RWPE2 (cell line): ENCODE data around the gene FHIT.

ENCODE experiments used
- ATAC-seq: fragments of 200-7000 bp; cut with Tn5 transposase; 3 replicates; pipeline ENCODE4 v1.9.1; 2021; ENCODE audit warnings: low read depth
- DNase-seq: peaks from one replicate; pipeline ENCODE4 v3.0.0-alpha.2; 2020; ENCODE audit warnings: low spot score
- H3K27ac ChIP-seq: fragments of 450-650 bp; 2 replicates; pipeline ENCODE4 v1.5.1; 2017; ENCODE audit warnings: mild to moderate bottlenecking; ENCODE audit not compliant: poor library complexity, severe bottlenecking
- H3K27me3 ChIP-seq: fragments of 250-450 bp; sonication (Bioruptor Pico); 2 replicates; pipeline ENCODE4 v1.5.1; 2021; ENCODE audit warnings: mild to moderate bottlenecking, moderate library complexity; ENCODE audit not compliant: insufficient read depth, poor library complexity, severe bottlenecking
- H3K36me3 ChIP-seq: fragments of 250-450 bp; sonication (Bioruptor Pico); 2 replicates; pipeline ENCODE4 v1.5.1; 2020; ENCODE audit warnings: low read depth, mild to moderate bottlenecking, moderate library complexity
- H3K4me1 ChIP-seq: fragments of 250-450 bp; sonication (Bioruptor Pico); 2 replicates; pipeline ENCODE4 v1.5.1; 2021; ENCODE audit warnings: mild to moderate bottlenecking, moderate library complexity; ENCODE audit not compliant: insufficient read depth, poor library complexity, severe bottlenecking
- H3K4me3 ChIP-seq: fragments of 250-450 bp; sonication (Bioruptor Pico); 2 replicates; pipeline ENCODE4 v1.5.1; 2021; ENCODE audit warnings: mild to moderate bottlenecking, moderate library complexity; ENCODE audit not compliant: severe bottlenecking
- H3K9me3 ChIP-seq: fragments of 250-450 bp; sonication (Bioruptor Pico); 2 replicates; pipeline ENCODE4 v1.5.1; 2021; ENCODE audit warnings: mild to moderate bottlenecking, moderate library complexity; ENCODE audit not compliant: severe bottlenecking
- TF ChIP-seq, protein P1 (sequence below): fragments of 450-650 bp; IDR thresholded peaks from one replicate; pipeline ENCODE4 v1.5.1; 2017; ENCODE audit warnings: mild to moderate bottlenecking, moderate library complexity; ENCODE audit not compliant: poor library complexity, severe bottlenecking

The FHIT gene

DNA sequence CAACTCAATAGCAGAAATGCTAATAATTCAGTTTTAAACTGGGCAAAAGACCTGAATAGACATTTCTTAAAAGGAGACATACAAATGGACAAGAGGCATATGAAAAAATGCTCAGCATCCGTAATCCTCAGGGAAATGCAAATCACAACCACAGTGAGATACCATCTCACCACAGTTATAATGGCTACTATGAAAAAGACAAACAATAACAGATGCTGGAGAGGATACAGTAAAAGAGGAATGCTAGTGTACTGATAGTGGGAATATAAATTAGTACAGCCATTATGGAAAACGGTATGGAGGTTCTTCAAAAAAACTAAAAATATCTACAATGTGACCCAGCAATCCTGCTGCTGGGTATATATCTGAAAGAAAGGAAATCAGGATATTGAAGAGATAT is 367.2 kb downstream of the FHIT start:
- no peak overlapping the region for H3K27ac ChIP-seq
- no peak for ATAC-seq
- TF ChIP-seq, protein P1, sequence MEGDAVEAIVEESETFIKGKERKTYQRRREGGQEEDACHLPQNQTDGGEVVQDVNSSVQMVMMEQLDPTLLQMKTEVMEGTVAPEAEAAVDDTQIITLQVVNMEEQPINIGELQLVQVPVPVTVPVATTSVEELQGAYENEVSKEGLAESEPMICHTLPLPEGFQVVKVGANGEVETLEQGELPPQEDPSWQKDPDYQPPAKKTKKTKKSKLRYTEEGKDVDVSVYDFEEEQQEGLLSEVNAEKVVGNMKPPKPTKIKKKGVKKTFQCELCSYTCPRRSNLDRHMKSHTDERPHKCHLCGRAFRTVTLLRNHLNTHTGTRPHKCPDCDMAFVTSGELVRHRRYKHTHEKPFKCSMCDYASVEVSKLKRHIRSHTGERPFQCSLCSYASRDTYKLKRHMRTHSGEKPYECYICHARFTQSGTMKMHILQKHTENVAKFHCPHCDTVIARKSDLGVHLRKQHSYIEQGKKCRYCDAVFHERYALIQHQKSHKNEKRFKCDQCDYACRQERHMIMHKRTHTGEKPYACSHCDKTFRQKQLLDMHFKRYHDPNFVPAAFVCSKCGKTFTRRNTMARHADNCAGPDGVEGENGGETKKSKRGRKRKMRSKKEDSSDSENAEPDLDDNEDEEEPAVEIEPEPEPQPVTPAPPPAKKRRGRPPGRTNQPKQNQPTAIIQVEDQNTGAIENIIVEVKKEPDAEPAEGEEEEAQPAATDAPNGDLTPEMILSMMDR = no peak

DNA sequence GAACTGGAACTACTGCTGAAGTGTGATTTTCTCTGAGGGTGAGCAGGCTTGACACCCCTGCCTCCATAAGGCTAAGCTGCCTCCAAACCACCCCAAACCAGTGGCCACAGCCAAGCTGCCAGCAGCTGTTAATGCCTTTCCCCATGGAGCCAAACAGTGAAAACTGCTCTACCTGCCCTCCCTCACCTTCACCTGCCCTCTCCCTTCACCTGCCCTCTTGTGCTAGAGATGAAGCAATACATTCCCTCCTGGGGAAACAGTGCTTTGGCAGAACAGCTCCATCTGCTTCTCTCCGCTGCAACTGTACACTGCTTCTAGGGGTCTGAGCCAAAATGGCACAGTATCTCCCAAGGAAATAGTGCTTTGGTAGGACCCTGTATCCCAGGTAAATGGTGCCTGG is 374.1 kb downstream of the FHIT start:
- Histone ChIP-seq H3K4me3 (no peak overlapping the region), H3K36me3 (no peaks in the 10 kb centered on the region), H3K27ac (no peak overlapping the region), H3K27me3 (no peaks in the 10 kb centered on the region), H3K4me1 (no peaks in the 10 kb centered on the region), H3K9me3 (peaks cover 4% of the 10 kb centered on the region)
- ATAC-seq = no peak
- DNase-seq = no peak
- TF ChIP-seq, protein P1 = no peak

More for the DNA sequence above, 367.2 kb downstream of the FHIT start:
- Histone ChIP-seq H3K9me3 (peaks cover 4% of the 10 kb centered on the region), H3K36me3 (no peaks in the 10 kb centered on the region), H3K4me1 (no peaks in the 10 kb centered on the region), H3K27me3 (no peaks in the 10 kb centered on the region), H3K4me3 (no peak overlapping the region)
- DNase-seq = no peak

- no peak for ATAC-seq
- Histone ChIP-seq H3K4me1 (no peaks in the 10 kb centered on the region), H3K27me3 (no peaks in the 10 kb centered on the region), H3K9me3 (no peaks in the 10 kb centered on the region), H3K36me3 (no peaks in the 10 kb centered on the region), H3K27ac (no peak overlapping the region), H3K4me3 (no peak overlapping the region)
- no peak for DNase-seq
- TF ChIP-seq, protein P1 = no peak
Measured at GRCh38 chr3:60870396-60870795, 380.9 kb downstream of the FHIT start.

DNA sequence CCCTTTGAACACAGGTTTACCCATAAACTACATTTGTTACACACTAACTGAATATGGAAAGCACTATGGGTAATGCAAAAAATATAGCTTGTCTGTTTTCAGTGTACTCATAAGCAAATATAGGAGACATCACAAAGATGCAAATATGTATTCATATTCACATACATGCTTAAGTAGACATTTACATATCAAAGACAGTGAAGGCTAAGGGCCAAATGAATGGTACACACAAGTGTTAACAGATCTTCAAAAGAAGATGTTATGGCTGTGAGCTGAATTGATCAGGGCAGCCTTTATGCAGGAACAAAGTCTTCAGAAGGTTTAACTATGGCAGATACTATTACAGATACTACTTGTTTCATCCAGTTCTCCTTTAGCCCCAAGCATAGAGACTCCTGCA is 384.1 kb downstream of the FHIT start:
- Histone ChIP-seq H3K4me1 (no peaks in the 10 kb centered on the region), H3K36me3 (no peaks in the 10 kb centered on the region), H3K27me3 (no peaks in the 10 kb centered on the region), H3K27ac (no peak overlapping the region), H3K9me3 (no peaks in the 10 kb centered on the region), H3K4me3 (no peak overlapping the region)
- DNase-seq (no peak), ATAC-seq (no peak)
- TF ChIP-seq, protein P1 = no peak

DNA sequence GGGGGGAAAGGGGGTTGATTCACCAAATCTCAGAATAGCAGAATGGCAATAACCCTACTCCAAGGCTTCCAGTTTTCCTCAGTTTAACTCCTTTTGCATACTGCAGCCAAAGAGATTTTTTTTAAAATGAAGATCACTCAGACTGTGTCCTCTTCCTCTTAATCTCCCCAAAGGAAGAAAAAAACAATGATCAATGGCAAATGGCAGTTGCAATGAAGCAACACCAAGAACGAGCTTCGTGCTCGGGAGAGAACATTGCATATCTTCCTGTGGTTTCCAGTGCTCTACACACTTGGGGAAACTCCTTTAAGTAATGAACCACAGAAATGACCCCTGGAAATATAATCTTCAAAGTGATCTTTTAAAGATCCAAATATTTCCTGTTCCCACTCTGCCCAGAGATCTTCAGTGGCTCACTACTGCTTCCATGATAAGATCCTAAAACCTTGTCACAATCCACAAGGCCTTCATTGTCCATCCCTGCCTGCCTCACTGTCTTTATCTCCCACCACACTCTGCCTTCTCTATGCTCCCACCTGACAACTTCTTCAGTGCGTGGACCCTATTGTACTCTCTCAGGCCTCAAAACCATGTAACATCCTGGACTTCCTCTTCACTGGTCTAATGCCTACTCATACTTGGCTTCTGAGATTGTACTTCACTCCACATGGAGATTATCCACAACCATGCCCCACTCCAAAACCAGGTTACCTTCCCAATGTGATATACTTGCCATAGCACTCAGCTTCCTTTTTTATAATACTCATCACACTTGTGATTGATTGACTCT is 394.8 kb downstream of the FHIT start:
- TF ChIP-seq, protein P1 = no peak
- no peaks in the 10 kb centered on the region for H3K36me3 ChIP-seq
- no peaks in the 10 kb centered on the region for H3K4me1 ChIP-seq
- no peaks in the 10 kb centered on the region for H3K27me3 ChIP-seq
- no peak for ATAC-seq
- no peak for DNase-seq
- H3K27ac ChIP-seq = no peak overlapping the region
- H3K4me3 ChIP-seq = no peak overlapping the region
- H3K9me3 ChIP-seq = no peaks in the 10 kb centered on the region
